NCI-H226 (cell line): ENCODE data around the gene CENPP.

Source experiments
- DNase-seq: peaks from one replicate; pipeline ENCODE4 v3.0.0-alpha.2; 2015

The CENPP gene

DNA sequence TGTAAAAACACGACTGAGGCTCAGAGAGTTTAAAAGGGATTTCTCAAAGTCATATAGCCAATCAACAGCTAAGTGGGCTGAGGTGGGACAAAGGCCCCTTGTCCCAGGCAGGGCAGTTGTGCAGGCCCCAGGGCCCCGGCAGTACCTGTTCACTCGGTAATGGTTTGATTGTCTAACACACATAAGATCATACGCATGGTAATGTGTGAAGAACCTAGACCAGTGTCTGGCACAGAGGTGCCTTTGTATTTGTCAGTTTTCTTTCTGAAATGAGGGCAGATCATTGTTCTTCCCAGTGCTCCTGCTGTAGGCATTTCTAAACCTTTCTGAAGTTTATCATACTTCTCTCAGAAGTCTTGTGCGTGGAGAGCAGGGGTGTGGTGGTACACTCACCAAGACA is 277.3 kb downstream of the CENPP start:
- no peak for DNase-seq

DNA sequence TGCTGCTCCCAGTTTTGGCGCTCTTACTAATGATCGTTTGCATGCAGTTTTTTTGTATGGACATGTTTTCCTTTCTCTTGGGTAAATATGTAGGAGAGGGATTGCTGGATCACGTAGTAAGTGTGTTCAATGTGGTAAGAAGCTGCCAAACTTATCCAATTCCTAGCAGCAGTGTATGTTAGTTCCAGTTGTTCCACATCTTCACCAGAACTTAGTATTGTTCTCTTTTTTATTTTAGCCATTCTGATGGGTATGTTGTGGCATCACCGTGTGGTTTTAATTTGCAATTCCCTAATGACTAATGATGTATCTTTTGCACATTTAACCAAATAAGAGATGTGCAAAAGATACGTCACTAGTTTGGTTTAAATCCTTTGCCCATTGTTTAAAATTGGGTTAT is 278.2 kb downstream of the CENPP start:
- DNase-seq, result no peak

DNA sequence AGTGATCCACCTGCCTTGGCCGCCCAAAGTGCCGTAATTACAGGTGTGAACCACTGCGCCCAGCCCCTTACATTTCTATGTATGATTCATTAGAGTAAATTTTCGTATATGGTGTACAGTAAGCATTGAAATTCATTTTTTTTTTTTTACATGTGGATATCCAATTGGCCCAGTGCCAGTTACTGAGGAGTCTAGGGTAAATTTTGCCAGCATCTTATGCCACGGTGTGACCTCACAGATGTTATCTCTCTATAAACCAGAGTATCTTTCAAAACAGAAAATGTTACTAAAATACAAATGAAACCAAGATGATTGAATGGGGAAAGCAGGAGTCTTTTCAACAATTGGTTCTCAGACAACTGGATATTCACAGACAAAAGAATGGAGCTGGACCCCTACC is 279.5 kb downstream of the CENPP start:
- DNase-seq, result no peak

DNA sequence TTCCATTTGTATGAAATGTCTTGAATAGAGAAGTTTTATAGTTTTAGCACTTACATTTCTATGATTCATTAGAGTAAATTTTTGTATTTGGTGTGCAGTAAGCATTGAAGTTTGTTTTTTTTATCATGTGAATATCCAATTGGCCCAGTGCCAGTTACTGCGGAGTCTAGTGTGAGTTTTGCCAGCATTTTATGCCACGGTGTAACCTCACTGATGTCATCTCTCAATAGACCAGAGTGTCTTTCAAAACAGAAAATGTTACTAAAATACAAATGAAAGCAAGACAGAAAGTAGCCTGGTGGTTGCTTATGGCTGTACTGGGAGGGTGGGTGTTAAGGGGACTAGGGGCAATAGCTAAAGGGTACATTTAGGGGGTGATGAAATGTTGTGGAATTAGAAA is 281.3 kb downstream of the CENPP start:
- DNase-seq, result no peak

DNA sequence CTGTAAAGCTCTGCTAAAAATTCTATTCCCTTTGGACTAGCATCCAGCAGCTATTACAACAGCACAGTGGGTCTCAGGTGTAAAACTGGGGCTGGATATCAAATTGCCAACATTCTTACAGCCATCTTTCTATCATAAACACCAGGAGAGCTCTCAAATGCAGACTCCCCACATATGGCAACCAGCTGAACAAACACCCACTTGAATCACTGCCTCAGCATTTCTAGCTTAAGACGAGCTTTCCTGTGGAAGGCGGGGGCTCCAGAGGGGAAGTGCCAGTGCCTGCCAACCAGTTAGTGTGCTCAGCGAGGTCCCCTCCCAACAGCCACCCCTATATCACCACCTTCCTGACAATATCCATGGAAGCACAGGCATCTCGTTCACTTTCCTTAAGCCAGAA is 282.0 kb downstream of the CENPP start:
- DNase-seq, result no peak

DNA sequence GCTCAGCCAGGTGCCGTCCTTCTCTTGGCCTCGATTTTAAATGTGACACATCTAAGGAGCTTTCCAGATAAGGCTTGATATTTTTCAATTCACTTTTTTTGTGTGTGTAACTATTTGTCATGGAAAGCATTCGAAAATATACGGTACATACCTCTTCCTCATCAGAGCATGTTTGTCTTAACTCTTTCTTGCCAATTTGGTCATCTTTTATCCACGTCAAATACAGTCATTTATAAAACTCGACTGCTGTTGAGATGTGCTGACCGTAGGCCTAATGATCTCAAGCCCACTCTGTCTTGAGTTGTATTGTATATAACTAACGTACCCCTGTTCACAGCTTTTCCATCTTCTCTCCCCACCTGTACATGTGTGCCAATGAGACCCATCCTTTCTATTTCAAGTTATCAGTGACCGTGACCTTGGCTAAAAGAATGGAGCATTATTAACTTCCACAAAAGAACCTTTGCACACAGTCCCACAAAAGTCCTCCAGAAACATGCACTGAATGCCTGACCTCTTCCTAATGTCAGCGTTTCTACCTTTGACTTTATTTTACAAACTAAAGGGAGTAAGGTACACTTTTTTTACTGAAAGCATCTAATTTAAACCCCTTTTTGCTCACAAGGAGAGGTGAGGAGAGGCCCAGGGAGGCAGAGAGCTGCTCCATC is 282.6 kb downstream of the CENPP start:
- DNase-seq, result no peak

DNA sequence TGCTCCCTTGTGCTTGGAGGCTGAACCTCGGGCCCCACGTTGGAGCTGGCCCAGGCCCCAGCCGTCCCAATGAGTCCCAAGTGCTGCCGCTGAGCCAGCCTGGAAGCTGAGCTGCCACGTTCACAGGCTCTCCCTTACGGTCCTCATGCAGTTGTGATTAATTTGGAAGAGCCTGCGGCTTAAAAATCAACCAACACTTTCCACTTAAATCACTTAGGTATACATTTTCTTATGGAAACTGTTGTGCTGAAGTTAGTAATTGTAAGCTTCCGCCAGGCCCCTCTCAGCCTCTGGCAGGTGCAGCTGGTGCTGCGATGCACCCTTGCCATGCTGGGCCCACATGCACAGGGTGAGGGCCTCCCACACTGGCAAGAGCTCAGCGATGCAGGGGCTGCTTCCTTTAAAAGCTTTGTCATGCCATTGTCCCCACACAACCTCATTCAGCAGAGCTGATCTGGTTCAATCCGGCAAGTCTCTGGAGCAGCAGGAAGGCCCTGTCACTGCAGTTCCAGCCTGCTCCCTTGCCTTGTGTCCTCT is 283.2 kb downstream of the CENPP start:
- DNase-seq, result no peak

DNA sequence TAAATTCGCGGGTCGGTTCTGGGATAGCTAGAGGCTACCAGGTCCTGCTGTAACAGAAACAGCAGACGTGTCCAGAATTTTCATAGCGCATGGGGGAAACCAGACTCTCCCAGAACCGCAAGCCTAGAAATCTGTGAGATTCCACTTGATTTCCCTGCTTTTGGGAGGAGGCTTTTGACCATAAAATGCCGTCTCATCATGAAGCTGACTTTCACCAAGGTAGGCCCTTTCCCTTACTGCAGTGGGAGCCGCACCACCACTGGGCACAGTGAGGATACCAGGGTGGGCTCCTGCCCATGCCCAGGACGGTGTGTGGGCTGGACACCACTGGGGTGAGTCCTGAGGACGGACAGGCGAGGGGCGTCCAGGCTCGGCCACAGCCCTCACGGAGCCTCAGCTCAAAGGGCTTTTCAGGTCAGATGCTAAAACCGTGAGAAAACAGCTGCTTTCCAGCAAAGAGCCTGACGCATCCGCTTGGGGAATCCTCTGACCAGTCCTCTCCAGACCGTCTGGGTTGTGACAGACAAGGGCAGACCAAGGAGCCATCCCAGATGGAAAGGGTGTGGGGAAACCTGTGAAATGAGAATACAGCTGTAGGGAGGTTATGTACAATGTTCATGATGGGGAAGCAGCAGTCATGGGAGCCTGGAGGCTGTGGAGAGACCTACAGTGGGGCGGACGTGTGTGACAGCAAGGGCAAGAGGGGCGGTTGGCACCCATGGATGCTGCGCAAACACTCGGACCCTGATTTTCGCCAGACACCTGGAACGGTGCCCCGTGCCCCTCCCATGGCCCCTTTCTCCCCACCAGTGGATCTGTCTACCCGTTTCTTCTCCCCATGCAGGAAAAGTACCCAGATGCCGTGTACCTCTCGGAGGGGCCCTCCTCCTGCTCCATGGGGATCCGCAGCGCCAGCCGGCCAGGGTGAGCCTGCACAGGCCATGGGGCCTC is 285.0 kb downstream of the CENPP start:
- DNase-seq, result no peak

DNA sequence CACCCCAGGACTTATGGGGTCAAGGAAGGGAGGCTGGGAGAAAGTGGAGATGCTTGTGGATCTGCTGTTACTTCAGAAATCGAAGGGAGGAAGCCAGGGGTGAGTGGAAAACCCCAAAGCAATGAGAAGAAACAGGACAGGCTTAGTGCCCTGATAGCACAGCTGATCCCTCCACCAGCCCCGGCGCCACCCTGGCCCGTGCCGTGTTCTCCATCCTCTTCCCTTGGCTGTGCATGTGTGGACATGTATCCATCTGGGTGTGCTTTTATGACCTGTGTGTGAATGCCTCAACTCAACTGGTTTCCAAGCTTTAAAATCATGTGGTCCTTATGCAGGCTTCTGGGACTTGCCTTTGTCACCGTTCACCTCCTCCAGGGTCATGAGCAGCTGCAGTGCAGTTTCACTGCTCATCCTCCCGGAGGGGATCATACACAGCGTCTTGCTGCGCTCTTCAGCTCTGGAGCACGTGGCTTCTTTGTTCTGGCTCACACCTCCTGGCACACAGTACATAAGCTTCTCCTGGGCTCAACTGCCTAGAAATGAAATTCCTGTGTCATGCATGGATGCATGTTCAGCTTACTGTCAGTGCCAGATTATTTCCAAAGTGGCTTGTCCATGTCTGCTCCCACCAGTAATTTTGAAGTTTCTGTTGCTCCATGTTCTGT is 286.0 kb downstream of the CENPP start:
- no peak for DNase-seq

DNA sequence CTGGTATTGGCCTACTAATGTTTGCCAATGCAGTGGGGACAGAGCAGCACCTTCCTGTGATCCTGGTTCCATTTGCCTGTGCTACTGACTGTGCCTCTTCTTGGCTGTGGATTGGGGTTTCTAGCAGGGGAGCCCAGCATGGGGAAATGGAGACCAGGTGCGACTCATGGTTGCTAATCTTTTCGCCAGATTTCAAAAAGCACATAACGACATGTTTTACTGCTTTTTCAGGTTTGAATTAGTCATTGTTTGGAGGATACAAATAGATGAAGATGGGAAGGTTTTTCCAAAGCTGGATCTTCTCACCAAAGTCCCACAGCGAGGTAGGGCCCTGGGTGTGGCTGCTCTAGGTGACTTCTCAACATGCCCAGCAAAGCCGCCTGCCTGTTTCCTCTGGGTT is 286.5 kb downstream of the CENPP start:
- no peak for DNase-seq

DNA sequence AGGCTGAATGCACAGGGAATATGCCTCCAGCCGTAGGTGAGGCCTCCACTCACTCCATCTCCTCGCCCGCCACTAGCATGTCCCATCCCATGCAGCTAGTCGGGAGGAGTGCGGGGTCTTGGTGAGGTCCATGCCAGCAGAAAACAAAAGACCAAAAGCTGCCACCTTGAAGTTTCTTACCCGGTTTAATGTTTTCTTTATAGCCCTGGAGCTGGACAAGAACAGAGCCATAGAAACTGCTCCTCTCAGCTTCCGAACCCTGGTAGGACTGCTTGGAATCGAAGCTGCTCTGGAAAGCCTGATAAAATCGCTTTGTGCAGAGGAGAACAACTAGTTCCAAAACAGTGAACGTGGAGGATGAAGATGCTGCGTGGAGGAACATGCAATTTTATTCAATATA is 287.1 kb downstream of the CENPP start:
- no peak for DNase-seq

DNA sequence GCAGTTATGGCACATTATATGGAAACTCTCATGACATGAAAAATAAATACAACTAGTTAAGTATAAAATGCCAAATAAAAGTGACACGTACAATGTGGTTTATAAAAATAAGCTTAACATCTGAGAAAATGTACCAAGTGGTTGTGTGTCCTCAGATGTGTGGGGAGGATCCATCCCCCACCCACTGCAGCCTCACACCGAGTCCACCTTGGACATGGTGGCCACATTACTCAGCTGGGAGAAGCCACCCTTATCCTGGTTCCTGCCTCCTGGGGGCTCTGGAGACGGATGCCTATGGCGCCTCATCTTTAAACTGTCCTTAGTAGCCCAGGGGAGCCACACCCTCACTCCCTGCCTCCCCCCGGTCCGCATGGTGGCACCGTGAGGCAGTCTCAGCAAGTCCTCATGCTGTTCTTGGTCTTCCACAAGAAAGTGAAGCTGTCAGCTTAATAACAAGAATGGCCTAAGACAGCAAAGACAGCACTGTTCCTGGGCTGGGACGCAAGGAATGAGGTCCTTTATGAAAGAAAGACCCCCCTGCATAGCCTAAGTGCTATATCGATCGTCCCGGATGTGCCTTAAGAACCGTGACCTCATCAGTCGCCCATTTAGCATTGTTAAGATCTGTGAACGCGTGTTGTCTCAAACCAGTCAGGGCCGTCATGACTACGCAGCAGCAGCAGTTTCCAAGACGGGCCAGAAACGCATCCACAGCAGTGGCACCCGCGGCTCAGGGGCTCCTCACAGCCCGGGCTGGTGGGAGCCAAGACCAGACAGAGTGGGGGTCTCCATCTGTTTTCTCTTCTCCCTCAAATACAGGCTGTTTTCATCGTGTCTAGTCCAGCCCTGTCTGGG is 287.7 kb downstream of the CENPP start:
- no peak for DNase-seq

DNA sequence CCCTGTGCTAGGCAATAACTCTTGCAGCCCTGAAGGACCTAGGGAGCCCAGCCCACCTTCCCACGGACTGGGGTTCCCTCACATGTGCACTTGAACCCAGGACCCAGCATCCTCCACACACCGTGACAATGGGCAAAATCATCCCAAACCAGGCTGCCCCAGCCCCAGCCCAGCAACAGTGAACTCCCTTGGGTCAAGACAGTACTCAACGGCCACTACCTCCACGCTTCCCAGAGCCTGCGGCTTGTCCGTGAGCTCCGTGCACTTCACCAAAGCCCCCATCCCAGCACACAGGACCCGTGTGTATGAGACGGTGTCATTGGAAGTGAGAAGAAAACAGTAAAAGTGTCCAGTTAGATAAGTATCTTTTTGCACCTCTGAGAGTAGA is 288.4 kb downstream of the CENPP start:
- DNase-seq, result no peak

DNA sequence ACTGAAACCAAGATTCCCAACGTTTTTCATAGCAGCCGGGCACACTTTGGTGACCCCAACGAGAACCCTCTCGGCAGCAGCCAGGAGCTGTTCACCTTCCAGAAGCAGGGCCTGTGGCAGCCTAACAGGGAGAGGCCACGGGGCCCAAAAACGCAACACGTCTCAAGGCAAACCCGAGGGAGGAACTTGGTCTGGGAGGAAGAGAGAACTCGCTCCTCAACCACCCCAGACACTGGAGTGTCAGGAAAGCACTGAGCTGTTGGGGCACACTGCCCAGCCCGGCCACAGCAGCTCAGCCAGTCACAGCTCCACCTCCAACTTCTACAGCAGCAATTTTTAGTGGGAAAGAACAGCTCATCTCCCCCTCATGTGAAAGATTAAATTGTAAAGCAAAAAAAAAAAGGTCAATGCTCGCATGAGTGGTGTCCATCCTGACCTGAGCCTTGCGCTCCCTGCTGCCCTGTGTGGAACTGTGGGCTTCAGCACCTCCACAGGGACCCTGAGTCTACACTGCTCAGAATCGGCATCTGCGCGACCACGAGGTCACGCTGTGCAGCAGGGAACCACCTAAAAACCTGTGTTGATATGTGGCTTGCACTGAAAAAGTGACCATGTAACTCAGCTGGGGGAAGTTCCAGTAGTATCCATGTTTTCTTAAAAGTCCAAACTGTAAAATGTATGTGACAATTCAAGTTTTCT is 289.2 kb downstream of the CENPP start:
- DNase-seq, result no peak

DNA sequence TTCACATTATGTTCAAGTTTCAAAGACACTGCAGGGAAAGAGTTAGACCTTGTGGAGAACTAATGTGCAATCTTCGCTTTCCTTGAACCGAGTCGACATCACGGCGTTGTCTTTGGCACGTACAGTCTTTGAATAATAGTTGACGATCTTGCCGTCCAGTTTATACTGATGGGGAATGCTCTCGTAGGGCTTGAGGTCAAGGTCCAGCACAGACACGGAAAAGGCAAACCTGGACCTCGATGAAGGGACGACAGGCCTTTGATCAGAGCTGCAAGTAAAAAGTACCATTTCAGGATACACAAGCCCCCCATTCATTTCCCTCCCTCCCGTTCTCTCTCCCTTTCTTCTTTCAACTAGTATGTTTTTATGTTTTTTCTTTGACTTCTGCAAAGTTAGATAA is 290.0 kb downstream of the CENPP start:
- DNase-seq, result no peak

DNA sequence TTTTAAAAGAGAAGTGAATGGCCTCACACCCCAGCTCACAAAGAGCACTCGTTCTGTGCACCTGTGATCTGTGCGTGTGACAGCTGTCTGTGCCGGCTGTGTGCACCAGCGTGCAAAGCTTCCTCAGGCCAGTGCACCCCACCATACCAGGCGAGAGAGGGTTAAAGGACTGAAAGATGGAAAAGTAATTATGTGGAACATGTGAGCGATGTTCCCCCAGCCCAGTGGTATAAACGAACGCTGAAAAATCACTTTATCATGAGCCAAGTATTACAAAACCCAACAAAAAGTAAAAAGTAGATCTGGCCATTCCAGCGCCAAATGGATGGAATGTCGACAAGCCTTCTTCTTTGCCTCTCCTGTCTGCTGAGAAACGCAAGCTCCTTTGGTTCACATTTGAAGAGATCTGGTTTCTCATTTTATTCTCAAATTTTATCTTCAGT is 290.5 kb downstream of the CENPP start:
- no peak for DNase-seq

DNA sequence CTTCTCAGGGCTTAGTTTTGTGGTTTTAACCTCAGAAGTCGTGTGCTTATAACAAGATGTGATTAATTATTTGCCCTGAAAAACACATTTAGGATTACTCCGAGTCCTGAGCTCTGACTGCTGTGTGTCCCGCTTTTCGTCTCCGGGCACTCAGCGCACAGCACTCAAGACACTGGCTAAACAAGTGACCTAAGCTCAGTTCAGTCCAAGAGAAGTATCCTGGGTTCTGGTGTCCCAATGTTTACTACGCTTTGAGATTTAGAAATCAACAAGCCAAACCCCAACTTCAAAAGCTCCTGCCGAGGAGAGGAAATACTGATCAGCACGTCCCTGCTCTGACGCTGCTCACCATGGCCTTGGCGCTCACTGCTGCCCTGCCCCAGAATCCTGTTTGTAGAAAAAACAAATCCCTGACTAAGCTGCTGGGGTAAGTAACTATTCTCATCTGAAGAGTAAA is 290.9 kb downstream of the CENPP start:
- no peak for DNase-seq

DNA sequence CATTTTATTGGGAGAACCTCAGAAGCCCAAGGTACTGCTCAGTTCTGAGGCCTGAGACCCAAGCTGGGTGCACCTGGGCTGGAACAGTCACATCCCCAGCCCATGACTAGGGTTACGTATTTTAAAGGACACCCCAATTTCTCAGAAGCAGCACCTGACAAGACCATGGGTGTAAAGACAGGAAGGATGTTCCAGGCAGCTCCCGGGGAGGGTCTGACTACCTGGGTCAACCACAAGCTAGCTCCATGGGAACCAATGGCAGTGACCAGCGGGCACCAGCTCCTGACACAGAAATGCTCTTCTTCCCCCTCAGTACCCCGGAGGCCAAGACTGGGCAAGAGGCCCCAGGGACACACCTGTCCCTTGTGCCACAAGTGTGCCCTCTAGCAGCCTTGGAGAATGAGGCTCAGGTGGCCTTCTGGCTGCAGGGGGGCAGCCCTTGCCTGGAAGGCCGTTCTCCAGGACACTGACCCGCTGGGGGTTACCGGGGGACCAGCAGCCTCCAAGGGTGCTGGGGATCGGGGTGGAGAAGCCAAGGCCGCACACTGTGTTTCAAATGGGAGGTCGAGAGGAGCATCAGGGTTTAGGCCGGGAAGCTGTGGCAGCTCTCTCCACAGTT is 291.6 kb downstream of the CENPP start:
- DNase-seq, result no peak

DNA sequence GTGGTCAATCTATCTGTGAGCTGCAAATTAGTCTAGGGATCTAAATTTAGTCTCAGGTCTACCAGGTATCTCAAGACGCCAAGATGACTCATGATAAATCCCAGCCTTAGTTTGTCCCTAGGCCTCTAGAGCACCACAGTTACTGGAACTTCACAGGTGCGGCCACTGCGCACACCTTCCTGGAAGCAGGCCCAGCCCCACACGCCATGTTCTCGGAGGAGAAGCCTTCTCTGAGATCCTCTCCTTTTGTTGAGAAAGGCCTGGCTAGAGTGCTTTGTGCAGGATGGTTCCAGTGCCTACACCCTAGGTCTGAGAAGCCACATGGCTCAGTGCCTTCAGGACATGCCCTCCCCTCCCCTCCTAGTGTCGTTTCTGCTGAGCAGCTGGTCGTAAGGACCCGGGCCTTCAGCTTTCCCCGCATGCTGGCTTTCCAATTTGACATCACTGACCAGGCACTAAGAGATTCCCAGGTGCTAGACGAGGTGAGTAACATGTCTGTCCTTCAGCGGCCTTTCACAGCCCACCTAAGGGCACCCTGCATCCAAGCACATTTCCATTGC is 292.3 kb downstream of the CENPP start:
- no peak for DNase-seq

DNA sequence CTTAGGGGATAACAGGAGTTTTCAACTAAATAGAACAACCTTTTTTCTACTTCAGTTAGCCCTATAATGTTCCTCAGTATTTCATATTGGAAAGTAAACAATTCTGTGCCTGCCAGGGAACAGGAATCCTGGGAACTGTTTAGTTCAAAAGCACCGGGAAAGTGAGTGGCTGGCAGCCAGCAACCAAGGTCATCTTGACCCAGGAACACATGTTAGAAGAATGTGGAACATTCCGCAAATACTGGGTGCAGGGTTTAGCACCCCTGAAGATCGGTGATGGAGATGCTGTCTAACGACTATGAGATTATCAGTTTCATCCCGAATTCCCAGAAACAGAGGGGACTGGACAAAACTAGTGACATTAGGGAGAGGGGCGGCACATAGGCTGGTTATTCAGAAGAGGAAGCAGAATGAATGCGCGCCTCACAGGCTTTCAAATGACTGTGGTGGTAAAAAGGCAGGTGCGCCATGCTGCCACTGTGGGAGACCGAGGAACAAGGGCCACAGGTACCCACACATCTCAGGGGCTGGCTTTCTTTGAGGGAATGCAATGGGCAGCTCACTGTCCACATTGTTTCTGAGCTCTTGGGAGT is 293.0 kb downstream of the CENPP start:
- DNase-seq, result no peak
